DND-41 (cell line): Measurements from ENCODE around the gene UBL5.
A peak's percentile ranks its signal among the peaks of the same experiment; 100 is the strongest.

Experiments used
- ATAC-seq: fragments of 200-7000 bp; cut with Tn5 transposase; 3 replicates; pipeline ENCODE4 v1.9.1; 2021; ENCODE audit warnings: low read depth; ENCODE audit not compliant: insufficient read depth
- DNase-seq: peaks from one replicate; pipeline ENCODE4 v3.0.0-alpha.2; 2020
- H2AFZ ChIP-seq: 2 replicates; pipeline ENCODE4 v1.6.0; 2012; ENCODE audit warnings: low read depth, low read length
- H3K27ac ChIP-seq: 2 replicates; pipeline ENCODE4 v1.5.1; 2012; ENCODE audit warnings: low read length, inconsistent platforms
- H3K27me3 ChIP-seq: fragments of 200-600 bp; sonication (generic); 2 replicates; pipeline ENCODE4 v1.6.0; 2012; ENCODE audit warnings: low read length, mild to moderate bottlenecking, inconsistent platforms; ENCODE audit not compliant: insufficient read depth, poor library complexity
- H3K36me3 ChIP-seq: 2 replicates; pipeline ENCODE4 v1.5.1; 2012; ENCODE audit warnings: low read length, inconsistent platforms; ENCODE audit not compliant: insufficient read depth
- H3K4me1 ChIP-seq: 2 replicates; pipeline ENCODE4 v1.5.1; 2012; ENCODE audit warnings: mild to moderate bottlenecking, low read length; ENCODE audit not compliant: insufficient read depth
- H3K4me2 ChIP-seq: 2 replicates; pipeline ENCODE4 v1.6.0; 2012; ENCODE audit warnings: mild to moderate bottlenecking, moderate library complexity, low read length, inconsistent platforms; ENCODE audit not compliant: insufficient read depth
- H3K4me3 ChIP-seq, 2 experiments: fragments of 200-600 bp in 1 of 2; shearing (Covaris generic) in 1 of 2; 2 replicates each; pipeline ENCODE4 v1.5.1; 2012 to 2016; ENCODE audit warnings: inconsistent platforms in 2 of 2, low read length in 2 of 2, mild to moderate bottlenecking in 2 of 2, low read depth in 1 of 2, moderate library complexity in 1 of 2
- H3K79me2 ChIP-seq: 2 replicates; pipeline ENCODE4 v1.6.0; 2012; ENCODE audit warnings: low read length, inconsistent platforms; ENCODE audit not compliant: insufficient read depth
- H3K9ac ChIP-seq: 2 replicates; pipeline ENCODE4 v1.6.0; 2012; ENCODE audit warnings: low read depth, mild to moderate bottlenecking, inconsistent platforms, low read length, moderate library complexity
- H3K9me3 ChIP-seq: 2 replicates; pipeline ENCODE4 v1.5.1; 2012; ENCODE audit warnings: low read length, moderate library complexity, mild to moderate bottlenecking, inconsistent platforms; ENCODE audit not compliant: insufficient read depth, severe bottlenecking
- H4K20me1 ChIP-seq: 2 replicates; pipeline ENCODE4 v1.6.0; 2012; ENCODE audit warnings: low read length; ENCODE audit not compliant: insufficient read depth
- EZH2 ChIP-seq: IDR thresholded peaks from 3 replicates; pipeline ENCODE4 v1.6.1; 2012; ENCODE audit warnings: borderline replicate concordance, low read depth, mild to moderate bottlenecking, moderate library complexity, low read length, inconsistent platforms; ENCODE audit not compliant: severe bottlenecking
- TF ChIP-seq, protein P1 (sequence below): IDR thresholded peaks from 2 replicates; pipeline ENCODE4 v1.5.1; 2012; ENCODE audit warnings: borderline replicate concordance, low read length, moderate library complexity, mild to moderate bottlenecking; ENCODE audit not compliant: poor library complexity, severe bottlenecking; ENCODE audit errors: extremely low read depth

The UBL5 gene

DNA sequence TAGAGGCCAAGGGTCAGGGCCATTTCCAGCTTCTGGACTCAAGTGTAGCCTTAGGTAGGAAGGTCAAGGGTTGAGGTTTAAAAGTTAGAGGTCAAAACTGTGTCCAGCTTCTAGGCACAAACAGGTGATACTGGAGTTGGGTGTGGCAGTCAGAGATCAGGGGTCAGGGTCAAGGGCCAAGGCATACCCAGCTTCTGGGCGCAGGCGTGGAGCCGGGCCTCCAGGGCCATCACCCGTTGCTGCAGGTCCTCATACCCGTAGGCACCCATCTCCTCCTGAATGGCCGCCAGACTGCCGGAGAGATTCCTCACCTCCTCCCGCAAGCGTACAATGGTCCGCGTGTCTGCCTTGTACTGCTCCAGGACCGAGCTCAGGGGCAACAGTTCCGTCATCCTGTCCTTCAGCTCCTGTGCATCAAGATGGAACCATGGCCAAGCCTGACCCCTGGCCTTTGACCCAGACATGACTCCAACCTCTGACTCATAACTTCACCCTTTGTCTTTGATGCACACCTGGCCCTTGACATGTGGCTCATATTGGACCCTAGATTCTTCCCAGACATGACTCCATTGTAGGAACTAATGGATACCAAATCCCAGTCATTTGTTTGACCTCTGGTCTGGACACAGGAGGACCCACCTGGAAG is 29.5 kb downstream of the UBL5 start:
- peaks cover 21% of the 10 kb centered on the region for H3K4me1 ChIP-seq

DNA sequence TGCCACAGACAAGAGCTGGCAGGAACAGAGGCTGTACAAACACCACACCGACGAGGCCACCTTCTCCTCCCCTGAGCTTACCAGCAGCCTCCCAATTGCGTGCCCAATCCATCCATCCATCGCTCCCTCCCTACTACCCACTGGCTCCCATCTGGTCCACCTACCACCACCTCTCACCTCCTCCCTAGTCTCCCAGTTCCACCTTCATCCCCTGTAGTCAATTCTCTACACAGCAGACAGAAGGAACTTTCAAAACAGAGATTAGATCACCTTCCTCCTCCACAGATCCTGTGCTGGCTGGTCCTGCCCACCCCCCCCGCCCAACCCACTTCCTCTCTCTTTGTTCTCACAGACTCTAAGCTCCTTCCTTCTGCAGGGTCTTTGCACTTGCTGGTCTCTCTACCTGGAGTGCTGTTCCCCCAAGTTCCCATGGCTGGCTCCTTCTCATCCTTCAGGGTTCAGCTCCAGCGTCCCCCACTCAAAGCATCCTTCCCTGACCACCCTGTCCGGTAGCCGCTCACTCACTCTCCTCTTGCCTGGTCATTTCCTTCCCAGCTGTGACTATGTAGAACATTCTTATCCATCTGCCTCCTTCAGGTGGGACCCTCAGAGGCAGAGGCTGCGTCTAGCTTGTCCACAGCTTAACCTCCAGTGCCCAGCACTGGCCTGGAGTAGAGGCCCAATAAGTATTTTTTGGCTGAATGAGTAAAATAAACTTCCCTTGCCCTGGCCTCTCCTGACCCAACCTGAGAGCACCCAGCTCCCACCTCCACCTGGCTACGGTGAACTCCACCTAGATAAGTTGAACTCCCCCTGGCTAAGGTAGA is 30.4 kb downstream of the UBL5 start:
- peak; percentile 90 for ATAC-seq
- peak overlapping the region; percentile 30 for H3K4me2 ChIP-seq
- no peaks in the 10 kb centered on the region for H3K9me3 ChIP-seq
- H3K9ac ChIP-seq = 0 out of 2 replicates have a peak overlapping the region, but pooled peaks have one; percentile 4
- DNase-seq = peak; percentile 58
- H3K4me1 ChIP-seq = peaks cover 21% of the 10 kb centered on the region
- no peak for TF ChIP-seq EZH2
- TF ChIP-seq, protein P1, sequence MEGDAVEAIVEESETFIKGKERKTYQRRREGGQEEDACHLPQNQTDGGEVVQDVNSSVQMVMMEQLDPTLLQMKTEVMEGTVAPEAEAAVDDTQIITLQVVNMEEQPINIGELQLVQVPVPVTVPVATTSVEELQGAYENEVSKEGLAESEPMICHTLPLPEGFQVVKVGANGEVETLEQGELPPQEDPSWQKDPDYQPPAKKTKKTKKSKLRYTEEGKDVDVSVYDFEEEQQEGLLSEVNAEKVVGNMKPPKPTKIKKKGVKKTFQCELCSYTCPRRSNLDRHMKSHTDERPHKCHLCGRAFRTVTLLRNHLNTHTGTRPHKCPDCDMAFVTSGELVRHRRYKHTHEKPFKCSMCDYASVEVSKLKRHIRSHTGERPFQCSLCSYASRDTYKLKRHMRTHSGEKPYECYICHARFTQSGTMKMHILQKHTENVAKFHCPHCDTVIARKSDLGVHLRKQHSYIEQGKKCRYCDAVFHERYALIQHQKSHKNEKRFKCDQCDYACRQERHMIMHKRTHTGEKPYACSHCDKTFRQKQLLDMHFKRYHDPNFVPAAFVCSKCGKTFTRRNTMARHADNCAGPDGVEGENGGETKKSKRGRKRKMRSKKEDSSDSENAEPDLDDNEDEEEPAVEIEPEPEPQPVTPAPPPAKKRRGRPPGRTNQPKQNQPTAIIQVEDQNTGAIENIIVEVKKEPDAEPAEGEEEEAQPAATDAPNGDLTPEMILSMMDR = no peak
- H3K27me3 ChIP-seq = no peaks in the 10 kb centered on the region
- no peaks in the 10 kb centered on the region for H4K20me1 ChIP-seq
- no peaks in the 10 kb centered on the region for H3K36me3 ChIP-seq
- no peaks in the 10 kb centered on the region for H3K79me2 ChIP-seq
- peak overlapping the region; percentile 71 for H3K27ac ChIP-seq
- H2AFZ ChIP-seq = peak overlapping the region; percentile 54
- no peak overlapping the region for H3K4me3 ChIP-seq

More for the DNA sequence above, 29.5 kb downstream of the UBL5 start:
- H3K4me2 ChIP-seq = no peak overlapping the region
- peak overlapping the region; percentile 69 for H3K27ac ChIP-seq
- H3K27me3 ChIP-seq = no peaks in the 10 kb centered on the region
- H4K20me1 ChIP-seq = no peaks in the 10 kb centered on the region
- ATAC-seq (no peak), DNase-seq (no peak)
- H3K9me3 ChIP-seq = no peaks in the 10 kb centered on the region
- H3K9ac ChIP-seq = 0 out of 2 replicates have a peak overlapping the region, but pooled peaks have one; percentile 4
- H3K4me3 ChIP-seq = no peak overlapping the region
- no peak overlapping the region for H2AFZ ChIP-seq
- H3K79me2 ChIP-seq = no peaks in the 10 kb centered on the region
- H3K36me3 ChIP-seq = no peaks in the 10 kb centered on the region
- TF ChIP-seq EZH2 = no peak
- TF ChIP-seq, protein P1 = no peak

DNA sequence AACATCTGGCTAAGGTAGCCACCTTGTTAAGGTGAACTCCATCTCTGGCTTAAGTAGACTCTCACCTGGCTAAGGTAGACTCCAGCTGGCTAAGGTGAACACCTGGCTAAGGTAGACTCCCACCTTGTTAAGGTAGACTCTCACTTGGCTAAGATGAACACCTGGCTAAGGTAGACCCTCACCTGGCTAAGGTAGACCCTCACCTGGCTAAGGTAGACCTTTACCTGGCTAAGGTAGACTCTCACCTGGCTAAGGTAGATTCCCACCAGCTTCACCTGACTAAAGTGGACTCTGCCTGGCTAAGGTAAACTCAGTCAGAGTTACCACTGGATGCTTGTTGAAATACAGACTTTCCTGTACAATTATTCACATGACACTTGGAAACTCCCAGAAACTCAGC is 31.0 kb downstream of the UBL5 start:
- Histone ChIP-seq H2AFZ (no peak overlapping the region), H3K9me3 (no peaks in the 10 kb centered on the region), H3K27me3 (no peaks in the 10 kb centered on the region), H4K20me1 (no peaks in the 10 kb centered on the region), H3K27ac (peak overlapping the region; percentile 71; the same call in 1 of the 2 replicates), H3K4me2 (peak overlapping the region; percentile 30; the same call in 1 of the 2 replicates), H3K4me1 (peaks cover 21% of the 10 kb centered on the region), H3K4me3 (no peak overlapping the region), H3K36me3 (no peaks in the 10 kb centered on the region), H3K9ac (no peak overlapping the region), H3K79me2 (no peaks in the 10 kb centered on the region)
- ATAC-seq (no peak), DNase-seq (no peak)
- TF ChIP-seq, protein P1 = no peak
- TF ChIP-seq EZH2 = no peak
